ENCODE results near the gene USP25. TPM values are rescaled to one million over a fixed set of nuclear protein-coding genes. Genes with fewer than 3 reads are reported as not detected.

USP25 gene
- total RNA-seq, 4 donors from 2014 or later = 99.4 to 130 (median 107) TPM

DNA sequence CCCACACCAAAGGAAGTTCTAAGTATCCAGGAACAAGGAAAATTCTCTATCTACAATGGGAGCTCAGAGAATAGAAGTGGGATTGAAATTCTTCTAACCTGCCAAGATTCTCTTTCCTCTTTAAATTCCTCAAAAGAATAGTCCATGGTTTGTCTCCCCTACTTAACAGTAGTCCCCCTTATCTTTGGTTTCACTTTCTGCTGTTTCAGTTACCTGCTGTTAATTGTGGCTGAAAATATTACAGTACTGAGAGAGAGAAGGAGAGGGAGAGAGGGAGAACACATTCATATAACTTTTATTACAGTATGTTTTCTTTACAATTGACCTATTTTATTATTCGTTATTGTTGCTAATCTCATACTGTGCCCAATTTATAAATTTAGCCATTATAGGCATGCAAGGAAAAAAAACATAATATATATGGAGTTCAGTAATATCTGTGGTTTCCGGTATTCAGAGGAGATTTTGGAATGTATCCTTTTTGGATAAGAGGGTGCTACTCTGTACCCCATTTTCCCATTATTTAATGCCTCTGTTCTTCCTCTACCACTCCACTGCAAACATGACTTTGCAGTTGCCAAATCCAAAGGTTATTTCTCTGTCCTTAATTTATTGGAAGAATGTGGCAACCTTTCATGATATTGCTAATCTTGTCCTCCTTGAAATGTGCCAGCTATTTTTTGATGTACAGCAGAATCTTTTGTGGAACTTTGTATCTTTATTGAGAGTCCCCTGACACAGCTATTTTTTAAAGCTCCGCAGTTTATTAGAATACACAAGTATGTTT lies 68.0 kb downstream of the USP25 start:
- Histone ChIP-seq H3K27ac (peak overlapping the region in 3 of 4 donors; percentile 1 to 43 (median 12)), H3K4me1 (peaks cover 43 to 51% of the 10 kb centered on the region in 2 donors), H3K36me3 (no peaks in the 10 kb centered on the region), H3K9me3 (no peaks in the 10 kb centered on the region), H3K27me3 (no peaks in the 10 kb centered on the region), H3K4me3 (no peak overlapping the region)
- TF ChIP-seq, protein P1, sequence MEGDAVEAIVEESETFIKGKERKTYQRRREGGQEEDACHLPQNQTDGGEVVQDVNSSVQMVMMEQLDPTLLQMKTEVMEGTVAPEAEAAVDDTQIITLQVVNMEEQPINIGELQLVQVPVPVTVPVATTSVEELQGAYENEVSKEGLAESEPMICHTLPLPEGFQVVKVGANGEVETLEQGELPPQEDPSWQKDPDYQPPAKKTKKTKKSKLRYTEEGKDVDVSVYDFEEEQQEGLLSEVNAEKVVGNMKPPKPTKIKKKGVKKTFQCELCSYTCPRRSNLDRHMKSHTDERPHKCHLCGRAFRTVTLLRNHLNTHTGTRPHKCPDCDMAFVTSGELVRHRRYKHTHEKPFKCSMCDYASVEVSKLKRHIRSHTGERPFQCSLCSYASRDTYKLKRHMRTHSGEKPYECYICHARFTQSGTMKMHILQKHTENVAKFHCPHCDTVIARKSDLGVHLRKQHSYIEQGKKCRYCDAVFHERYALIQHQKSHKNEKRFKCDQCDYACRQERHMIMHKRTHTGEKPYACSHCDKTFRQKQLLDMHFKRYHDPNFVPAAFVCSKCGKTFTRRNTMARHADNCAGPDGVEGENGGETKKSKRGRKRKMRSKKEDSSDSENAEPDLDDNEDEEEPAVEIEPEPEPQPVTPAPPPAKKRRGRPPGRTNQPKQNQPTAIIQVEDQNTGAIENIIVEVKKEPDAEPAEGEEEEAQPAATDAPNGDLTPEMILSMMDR (IDR thresholded peaks at IDR 0.05 in 4 of 5, conservative IDR thresholded peaks at IDR 0.05 in 1 of 5) = no peak
- no peak for DNase-seq
- in situ Hi-C loops (cut with MboI; ENCODE audit: low sequenced_read_pairs in 4 of 4) = no loop called here
- intact Hi-C loops (cut with DNase I; ENCODE audit: low total_unique reads) = no loop called here
- ATAC-seq = no peak

DNA sequence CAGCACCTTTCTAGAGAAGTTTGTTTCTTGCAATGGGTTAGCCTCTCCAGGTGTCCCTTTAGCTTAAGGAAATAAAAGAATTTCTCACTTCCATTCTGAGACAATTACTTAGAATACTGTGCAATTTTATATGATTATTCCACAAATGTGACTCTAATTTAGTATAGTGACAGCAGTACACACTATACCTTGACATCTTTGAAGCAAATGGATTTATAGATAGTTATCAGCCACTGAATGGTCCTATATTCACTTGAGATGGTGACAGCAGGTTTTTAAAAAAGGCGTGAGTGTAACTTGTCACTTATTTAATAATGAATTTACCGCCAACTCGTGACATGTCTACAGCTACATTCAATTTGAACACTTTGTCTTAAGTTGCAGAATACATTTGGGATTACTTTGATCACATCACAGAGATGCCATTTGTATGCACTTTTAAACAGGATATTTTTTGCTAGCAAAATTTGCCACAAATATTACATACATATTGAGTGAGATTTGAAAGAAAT lies 71.6 kb downstream of the USP25 start:
- Histone ChIP-seq H3K4me1 (peaks cover 31 to 40% of the 10 kb centered on the region in 2 donors), H3K9me3 (no peaks in the 10 kb centered on the region), H3K27me3 (no peaks in the 10 kb centered on the region), H3K36me3 (no peaks in the 10 kb centered on the region), H3K4me3 (no peak overlapping the region), H3K27ac (peak overlapping the region in 3 of 4 donors; percentile 23 to 60 (median 60))
- in situ Hi-C loops (cut with MboI; ENCODE audit: low sequenced_read_pairs in 4 of 4) = no loop called here
- DNase-seq (no peak), ATAC-seq (no peak)
- intact Hi-C loops (cut with DNase I; ENCODE audit: low total_unique reads) = loop anchor here (5.0 kb wide), 1 partner anchor 34 kb away; no protein-coding TSS in a partner anchor
- TF ChIP-seq, protein P1 (IDR thresholded peaks at IDR 0.05 in 4 of 5, conservative IDR thresholded peaks at IDR 0.05 in 1 of 5) = no peak

DNA sequence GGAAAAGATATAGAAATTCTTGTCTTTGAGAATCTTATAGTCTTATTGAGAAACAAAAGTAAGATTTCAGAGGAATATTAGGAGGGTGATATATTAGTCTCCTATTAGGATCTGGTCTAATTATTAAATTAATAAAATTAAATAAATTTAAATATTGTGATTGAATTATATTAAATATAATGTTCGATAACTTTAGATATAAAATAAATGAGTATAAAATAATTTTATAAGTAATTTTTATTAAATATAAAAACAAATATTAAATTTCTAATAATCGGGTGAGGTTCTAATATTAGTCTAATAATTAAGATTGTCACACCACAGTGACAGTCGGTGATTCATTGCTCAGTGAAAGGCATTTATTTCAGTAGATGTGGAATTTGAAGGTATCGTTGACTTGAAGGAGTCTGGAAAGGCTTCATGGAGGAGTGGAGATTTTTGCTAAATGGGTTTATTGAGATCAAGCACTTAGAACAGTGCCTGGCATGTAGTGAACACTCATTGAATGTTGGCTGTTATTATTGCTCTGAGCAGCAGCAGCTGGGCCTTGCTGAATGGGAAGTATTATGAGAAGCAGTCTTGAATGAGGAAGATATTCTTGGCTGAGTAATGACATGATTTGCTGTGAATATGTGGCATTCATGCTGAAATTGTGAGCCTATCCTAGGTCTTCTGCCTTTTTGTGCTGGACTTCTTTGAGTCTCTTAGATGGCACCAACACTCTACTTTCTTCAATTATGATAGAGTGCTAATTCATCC lies 74.6 kb downstream of the USP25 start:
- Histone ChIP-seq H3K27ac (peak overlapping the region in 3 of 4 donors; percentile 14 to 72 (median 22)), H3K9me3 (no peaks in the 10 kb centered on the region), H3K4me3 (no peak overlapping the region), H3K4me1 (peaks cover 35 to 38% of the 10 kb centered on the region in 2 donors), H3K36me3 (no peaks in the 10 kb centered on the region), H3K27me3 (no peaks in the 10 kb centered on the region)
- intact Hi-C loops (cut with DNase I; ENCODE audit: low total_unique reads) (loop anchor here (5.0 kb wide), 1 partner anchor 37 kb away; no protein-coding TSS in a partner anchor), in situ Hi-C loops (cut with MboI; ENCODE audit: low sequenced_read_pairs in 4 of 4) (no loop called here)
- DNase-seq = no peak
- TF ChIP-seq POLR2A (IDR thresholded peaks at IDR 0.05) = no peak
- TF ChIP-seq, protein P1 (IDR thresholded peaks at IDR 0.05 in 4 of 5, conservative IDR thresholded peaks at IDR 0.05 in 1 of 5) = no peak
- no peak for ATAC-seq

DNA sequence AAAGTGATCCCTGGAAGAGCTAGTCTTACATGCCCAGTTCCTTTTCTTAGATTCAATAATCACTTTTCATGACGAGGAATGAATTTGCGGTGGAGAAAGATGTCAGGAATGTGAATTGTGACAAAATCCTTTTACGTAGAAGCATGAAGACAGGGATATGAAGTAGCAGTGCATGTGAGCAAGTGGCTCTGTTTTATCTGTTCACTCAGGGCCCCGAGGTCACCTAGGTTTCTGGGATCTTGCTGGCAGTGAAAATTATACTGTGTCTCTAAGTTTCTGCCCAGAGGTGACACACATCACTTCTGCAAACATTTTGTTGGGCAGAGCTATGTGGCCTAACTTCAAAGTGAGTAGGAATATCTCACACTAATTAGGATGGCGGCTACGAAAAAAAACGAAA lies 79.3 kb downstream of the USP25 start:
- H3K4me3 ChIP-seq = peak overlapping the region in 1 of 4 donors; percentile 8
- TF ChIP-seq POLR2A (IDR thresholded peaks at IDR 0.05) = no peak
- TF ChIP-seq, protein P1 (IDR thresholded peaks at IDR 0.05 in 4 of 5, conservative IDR thresholded peaks at IDR 0.05 in 1 of 5) = no peak

More for the DNA sequence above, 79.3 kb downstream of the USP25 start:
- in situ Hi-C loops (cut with MboI; ENCODE audit: low sequenced_read_pairs in 4 of 4) (no loop called here), intact Hi-C loops (cut with DNase I; ENCODE audit: low total_unique reads) (loop anchor here (1.0 kb wide), 1 partner anchor 80 kb away; the partner anchor contains the start of gene USP25)
- ATAC-seq = peak; percentile 59 to 84
- DNase-seq = peak in 1 of 2 donors; percentile 31
- Histone ChIP-seq H3K36me3 (peaks cover 0 to 4% of the 10 kb centered on the region in 2 donors), H3K9me3 (no peaks in the 10 kb centered on the region), H3K4me1 (peaks cover 31 to 38% of the 10 kb centered on the region in 2 donors), H3K27me3 (no peaks in the 10 kb centered on the region), H3K27ac (peak overlapping the region; percentile 72 to 79 (median 74))
